ENCODE results near the gene DOCK2. TPM values are rescaled to one million over a fixed set of nuclear protein-coding genes. Genes with fewer than 3 reads are reported as not detected.

The DOCK2 gene
- total RNA-seq, 3 donors from 2014 or later = 13.4 to 43.8 (median 19.8) TPM

GRCh38 chr5:169801781-169802180 lies 164.7 kb downstream of the DOCK2 start:
- H3K27ac ChIP-seq = no peak overlapping the region
- H3K4me3 ChIP-seq = no peak overlapping the region
- H3K36me3 ChIP-seq = no peaks in the 10 kb centered on the region
- TF ChIP-seq CTCF (IDR thresholded peaks at IDR 0.05) (no peak), POLR2AphosphoS5 (IDR thresholded peaks at IDR 0.05) (no peak), POLR2A (IDR thresholded peaks at IDR 0.05) (no peak)
- H3K9me3 ChIP-seq = no peaks in the 10 kb centered on the region
- intact Hi-C loops (cut with DNase I; ENCODE audit: low total_unique reads) = no loop called here
- no peaks in the 10 kb centered on the region for H3K27me3 ChIP-seq
- peaks cover 0 to 5% of the 10 kb centered on the region in 2 donors for H3K4me1 ChIP-seq
- no peak for DNase-seq (ENCODE audit: low spot score in 2 of 2)

DNA sequence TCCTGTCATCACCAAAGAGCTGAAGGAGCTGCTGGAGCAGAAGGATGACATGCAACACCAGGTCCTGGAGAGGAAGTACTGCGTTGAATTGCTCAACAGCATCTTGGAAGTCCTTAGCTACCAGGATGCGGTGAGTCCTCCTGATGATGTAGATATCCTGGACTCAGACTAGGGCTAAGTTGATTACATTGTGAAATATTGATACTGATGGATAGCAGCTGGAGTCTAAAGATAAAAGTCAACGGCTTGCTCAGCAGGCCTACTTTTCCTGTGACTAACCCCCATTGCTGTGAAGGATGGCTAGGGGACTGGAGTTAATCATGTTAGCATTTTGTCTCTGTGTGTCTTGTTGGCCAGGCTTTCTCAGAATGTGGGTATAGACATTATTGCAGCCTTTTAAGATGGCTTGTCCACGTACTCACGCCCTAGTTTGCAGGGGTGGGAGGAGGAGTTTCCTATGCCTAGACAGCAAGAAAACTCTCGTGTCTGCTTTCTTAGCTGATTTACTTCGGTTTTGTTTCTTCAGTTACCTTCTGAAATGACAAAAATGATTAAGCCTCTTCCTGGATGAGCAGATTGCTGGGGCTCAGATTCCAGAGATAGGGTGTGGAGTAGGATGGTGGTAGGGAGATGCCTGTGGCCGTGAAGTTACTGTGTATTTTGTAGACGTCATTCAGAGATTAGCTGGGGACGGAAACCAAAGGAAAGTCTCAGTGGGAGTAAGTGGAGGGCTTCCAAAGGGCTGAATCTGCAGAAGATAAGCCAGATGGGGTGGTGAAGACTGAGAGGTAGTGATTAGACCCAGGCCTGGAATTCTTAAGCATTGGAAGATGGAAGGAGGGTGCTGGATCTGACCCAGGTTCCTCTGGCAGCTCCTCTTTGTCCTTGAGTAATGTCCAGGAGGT lies 166.3 kb downstream of the DOCK2 start:
- H3K4me1 ChIP-seq = peaks cover 0 to 5% of the 10 kb centered on the region in 2 donors
- peak overlapping the region in 1 of 2 donors; percentile 69 for H3K27ac ChIP-seq
- TF ChIP-seq CTCF (IDR thresholded peaks at IDR 0.05) (no peak), POLR2AphosphoS5 (IDR thresholded peaks at IDR 0.05) (peak in 1 of 3 donors; percentile 49)
- no peaks in the 10 kb centered on the region for H3K9me3 ChIP-seq
- no peak overlapping the region for H3K4me3 ChIP-seq
- DNase-seq (ENCODE audit: low spot score in 2 of 2) = no peak
- H3K36me3 ChIP-seq = no peaks in the 10 kb centered on the region
- H3K27me3 ChIP-seq = no peaks in the 10 kb centered on the region
- intact Hi-C loops (cut with DNase I; ENCODE audit: low total_unique reads) = no loop called here

DNA sequence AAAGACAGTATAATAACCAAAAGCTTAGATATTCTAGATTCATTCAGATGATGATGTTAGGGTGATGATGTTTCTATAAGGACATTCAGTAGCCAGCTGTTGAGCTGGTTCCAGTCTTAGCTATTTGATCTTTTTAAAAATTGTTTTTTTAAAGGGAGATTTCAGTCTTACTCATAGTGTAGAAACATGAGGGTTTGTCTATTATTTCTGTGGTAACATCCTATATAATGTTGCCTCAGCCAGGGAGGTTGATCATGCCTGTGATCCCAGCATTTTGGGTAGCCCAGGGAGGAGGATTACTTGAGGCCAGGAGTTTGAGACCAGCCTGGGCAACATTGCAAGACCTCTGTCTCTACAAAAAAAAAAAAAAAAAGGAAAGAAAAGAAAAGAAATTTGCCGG lies 167.8 kb downstream of the DOCK2 start:
- TF ChIP-seq CTCF (IDR thresholded peaks at IDR 0.05) (no peak), POLR2A (IDR thresholded peaks at IDR 0.05) (no peak), POLR2AphosphoS5 (IDR thresholded peaks at IDR 0.05) (no peak)
- intact Hi-C loops (cut with DNase I; ENCODE audit: low total_unique reads) = no loop called here
- no peaks in the 10 kb centered on the region for H3K9me3 ChIP-seq
- no peaks in the 10 kb centered on the region for H3K36me3 ChIP-seq
- H3K4me1 ChIP-seq = peaks cover 0 to 5% of the 10 kb centered on the region in 2 donors
- H3K27ac ChIP-seq = no peak overlapping the region
- DNase-seq (ENCODE audit: low spot score in 2 of 2) = no peak
- H3K27me3 ChIP-seq = no peaks in the 10 kb centered on the region
- H3K4me3 ChIP-seq = no peak overlapping the region

DNA sequence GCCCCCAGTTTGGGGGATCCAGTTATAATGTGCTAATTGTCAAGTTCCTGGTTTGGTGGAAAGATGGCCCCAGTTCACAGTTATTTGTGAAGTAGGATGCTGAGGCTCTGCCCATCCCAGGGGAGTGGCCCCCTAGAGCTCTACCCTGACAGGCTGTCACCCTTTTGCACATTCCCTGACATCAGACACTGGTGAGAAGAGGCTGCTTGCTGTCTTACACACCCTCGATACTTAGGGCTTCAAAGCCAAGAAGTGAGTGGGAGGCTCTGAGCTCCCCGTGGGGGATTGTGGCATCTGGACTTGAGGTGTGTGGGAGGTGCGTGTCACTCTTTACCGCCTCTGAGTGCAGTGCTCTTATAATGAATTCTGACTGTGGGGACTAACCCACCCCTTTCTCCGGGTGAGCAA lies 168.5 kb downstream of the DOCK2 start:
- intact Hi-C loops (cut with DNase I; ENCODE audit: low total_unique reads) = no loop called here
- no peak overlapping the region for H3K27ac ChIP-seq
- H3K27me3 ChIP-seq = no peaks in the 10 kb centered on the region
- no peak for DNase-seq (ENCODE audit: low spot score in 2 of 2)
- H3K4me1 ChIP-seq = peaks cover 0 to 5% of the 10 kb centered on the region in 2 donors
- no peaks in the 10 kb centered on the region for H3K9me3 ChIP-seq
- TF ChIP-seq POLR2A (IDR thresholded peaks at IDR 0.05) (no peak), POLR2AphosphoS5 (IDR thresholded peaks at IDR 0.05) (no peak), CTCF (IDR thresholded peaks at IDR 0.05) (no peak)
- H3K36me3 ChIP-seq = no peaks in the 10 kb centered on the region
- no peak overlapping the region for H3K4me3 ChIP-seq

- no peak for TF ChIP-seq POLR2AphosphoS5 (IDR thresholded peaks at IDR 0.05)
- TF ChIP-seq POLR2A (IDR thresholded peaks at IDR 0.05) = no peak
- TF ChIP-seq CTCF (IDR thresholded peaks at IDR 0.05) = no peak
- H3K36me3 ChIP-seq = no peaks in the 10 kb centered on the region
- intact Hi-C loops (cut with DNase I; ENCODE audit: low total_unique reads) = no loop called here
- H3K9me3 ChIP-seq = no peaks in the 10 kb centered on the region
- H3K4me1 ChIP-seq = peaks cover 0 to 5% of the 10 kb centered on the region in 2 donors
- DNase-seq (ENCODE audit: low spot score in 2 of 2) = no peak
- no peaks in the 10 kb centered on the region for H3K27me3 ChIP-seq
- H3K4me3 ChIP-seq = no peak overlapping the region
- H3K27ac ChIP-seq = no peak overlapping the region
Measured at GRCh38 chr5:169805937-169806700, 169.0 kb downstream of the DOCK2 start.
